GM12874 (cell line): ENCODE results near the gene SCN5A.

Experiments used
- TF ChIP-seq, protein P1 (sequence below): IDR thresholded peaks from 2 replicates; pipeline ENCODE4 v1.5.1; 2011; ENCODE audit warnings: low read depth, mild to moderate bottlenecking, control low read depth, low read length, moderate library complexity; ENCODE audit not compliant: insufficient read depth

SCN5A gene

DNA sequence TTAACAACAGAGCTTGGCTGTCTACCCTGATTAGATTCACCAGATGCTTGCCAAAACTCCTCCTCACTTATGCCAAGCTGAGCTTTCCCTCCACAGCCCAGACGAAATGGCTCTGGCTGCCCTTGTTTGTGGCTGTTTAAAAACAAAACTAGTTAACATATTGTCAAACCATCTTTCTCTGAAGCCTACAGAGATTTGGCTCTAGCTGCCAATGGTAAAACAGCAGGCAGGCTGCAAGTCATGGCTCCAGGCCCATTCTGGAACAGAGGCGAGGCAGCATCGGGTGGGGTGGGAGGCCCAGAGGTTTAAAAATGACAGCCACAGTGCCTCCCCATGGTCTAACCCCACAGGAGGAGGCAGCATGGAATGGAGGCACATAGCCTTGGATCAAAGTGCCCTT lies 75.9 kb downstream of the SCN5A start:
- TF ChIP-seq, protein P1, sequence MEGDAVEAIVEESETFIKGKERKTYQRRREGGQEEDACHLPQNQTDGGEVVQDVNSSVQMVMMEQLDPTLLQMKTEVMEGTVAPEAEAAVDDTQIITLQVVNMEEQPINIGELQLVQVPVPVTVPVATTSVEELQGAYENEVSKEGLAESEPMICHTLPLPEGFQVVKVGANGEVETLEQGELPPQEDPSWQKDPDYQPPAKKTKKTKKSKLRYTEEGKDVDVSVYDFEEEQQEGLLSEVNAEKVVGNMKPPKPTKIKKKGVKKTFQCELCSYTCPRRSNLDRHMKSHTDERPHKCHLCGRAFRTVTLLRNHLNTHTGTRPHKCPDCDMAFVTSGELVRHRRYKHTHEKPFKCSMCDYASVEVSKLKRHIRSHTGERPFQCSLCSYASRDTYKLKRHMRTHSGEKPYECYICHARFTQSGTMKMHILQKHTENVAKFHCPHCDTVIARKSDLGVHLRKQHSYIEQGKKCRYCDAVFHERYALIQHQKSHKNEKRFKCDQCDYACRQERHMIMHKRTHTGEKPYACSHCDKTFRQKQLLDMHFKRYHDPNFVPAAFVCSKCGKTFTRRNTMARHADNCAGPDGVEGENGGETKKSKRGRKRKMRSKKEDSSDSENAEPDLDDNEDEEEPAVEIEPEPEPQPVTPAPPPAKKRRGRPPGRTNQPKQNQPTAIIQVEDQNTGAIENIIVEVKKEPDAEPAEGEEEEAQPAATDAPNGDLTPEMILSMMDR: no peak

DNA sequence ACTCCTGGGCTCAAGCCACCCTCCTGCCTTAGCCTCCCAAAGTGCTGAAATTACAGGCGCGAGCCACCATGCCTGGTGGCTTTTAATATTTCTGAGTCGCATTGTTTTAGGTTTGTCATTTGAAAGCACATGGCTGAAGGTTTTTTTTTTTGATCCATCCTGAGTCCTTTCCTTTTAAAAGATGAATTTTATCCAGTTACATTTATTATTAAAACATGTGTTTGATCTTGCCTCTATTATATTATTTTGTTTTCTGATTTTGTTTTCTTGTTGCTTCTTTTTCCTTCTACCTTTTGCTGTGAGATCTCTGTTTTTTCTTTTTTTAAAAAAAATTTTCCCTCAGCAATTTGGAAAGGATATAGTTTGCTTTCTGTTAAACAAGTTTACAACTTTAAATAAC lies 76.4 kb downstream of the SCN5A start:
- TF ChIP-seq, protein P1: no peak

DNA sequence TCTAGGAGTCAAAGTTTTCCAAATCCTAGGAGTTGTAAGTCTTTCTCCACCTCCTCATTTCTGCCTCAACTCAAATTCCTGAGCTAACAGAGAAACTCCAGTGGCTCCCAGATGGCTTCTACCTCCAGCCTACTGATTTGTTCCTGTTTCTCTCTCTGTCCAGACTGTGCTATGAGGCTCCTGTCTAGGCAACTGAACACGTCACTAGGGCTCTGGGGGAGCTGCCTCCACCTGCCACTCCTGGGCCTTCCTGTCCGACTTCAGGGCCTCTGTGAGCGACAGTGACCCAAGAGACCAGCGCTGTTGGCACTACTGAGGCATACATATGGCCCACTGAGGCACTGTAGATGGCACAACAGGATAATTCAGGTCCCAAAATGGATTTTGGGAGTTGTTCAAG lies 82.0 kb downstream of the SCN5A start:
- TF ChIP-seq, protein P1: no peak

DNA sequence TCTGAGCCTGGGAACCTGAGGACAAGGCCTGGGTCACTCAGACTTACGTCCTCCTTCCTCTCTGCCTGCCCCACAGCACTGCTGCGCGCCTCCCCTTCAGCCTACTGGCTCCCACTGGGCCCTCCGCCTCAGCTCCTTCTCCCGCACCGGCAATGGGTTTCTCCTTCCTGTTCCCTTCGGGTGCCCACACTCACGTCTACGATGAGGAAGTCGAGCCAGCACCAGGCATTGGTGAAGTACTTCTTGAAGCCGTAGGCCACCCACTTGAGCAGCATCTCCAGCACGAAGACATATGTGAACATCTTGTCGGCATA lies 83.3 kb downstream of the SCN5A start:
- TF ChIP-seq, protein P1: no peak

DNA sequence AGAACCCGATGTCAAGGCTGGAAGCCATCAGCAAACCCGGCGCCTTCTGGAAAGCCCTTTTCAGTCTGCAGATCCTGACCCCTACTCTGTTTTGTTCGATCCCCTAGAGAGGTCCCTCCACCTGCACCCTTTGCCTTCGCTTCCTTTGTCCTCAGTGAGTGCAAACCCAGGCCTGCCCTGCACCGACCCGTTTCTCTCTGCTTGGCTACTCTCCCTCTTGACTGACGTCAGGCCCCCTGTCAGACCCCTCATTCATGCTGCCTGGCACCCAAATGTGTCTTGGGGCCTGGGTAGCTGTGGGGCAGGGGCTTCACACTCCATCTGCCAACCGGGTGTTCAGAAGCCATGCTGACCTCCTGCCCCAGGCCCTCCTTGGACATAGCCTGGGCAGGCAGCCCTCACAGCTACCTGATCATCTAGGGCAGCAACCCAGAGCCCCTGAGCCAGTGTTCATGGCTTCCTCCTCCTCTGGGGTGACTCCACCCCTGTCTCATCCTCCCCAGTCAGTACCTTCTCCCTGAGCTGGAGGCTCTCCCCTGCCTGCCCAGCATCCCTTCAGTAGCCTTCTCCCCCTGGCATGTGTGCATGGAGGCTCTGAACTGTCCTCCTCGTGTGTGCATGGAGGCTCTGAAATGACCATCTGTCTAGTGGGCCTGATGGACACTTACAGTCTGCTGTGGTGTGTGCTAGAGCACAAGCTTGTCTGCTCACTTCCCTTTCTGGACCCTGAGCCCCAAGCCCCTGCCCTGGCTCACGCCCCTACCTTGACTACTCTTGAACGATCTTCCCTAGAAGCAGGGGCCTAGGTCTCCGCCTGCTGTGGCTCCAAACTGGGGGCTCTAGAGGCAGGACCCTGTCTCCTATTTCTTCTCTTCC lies 83.9 kb downstream of the SCN5A start:
- TF ChIP-seq, protein P1: no peak

DNA sequence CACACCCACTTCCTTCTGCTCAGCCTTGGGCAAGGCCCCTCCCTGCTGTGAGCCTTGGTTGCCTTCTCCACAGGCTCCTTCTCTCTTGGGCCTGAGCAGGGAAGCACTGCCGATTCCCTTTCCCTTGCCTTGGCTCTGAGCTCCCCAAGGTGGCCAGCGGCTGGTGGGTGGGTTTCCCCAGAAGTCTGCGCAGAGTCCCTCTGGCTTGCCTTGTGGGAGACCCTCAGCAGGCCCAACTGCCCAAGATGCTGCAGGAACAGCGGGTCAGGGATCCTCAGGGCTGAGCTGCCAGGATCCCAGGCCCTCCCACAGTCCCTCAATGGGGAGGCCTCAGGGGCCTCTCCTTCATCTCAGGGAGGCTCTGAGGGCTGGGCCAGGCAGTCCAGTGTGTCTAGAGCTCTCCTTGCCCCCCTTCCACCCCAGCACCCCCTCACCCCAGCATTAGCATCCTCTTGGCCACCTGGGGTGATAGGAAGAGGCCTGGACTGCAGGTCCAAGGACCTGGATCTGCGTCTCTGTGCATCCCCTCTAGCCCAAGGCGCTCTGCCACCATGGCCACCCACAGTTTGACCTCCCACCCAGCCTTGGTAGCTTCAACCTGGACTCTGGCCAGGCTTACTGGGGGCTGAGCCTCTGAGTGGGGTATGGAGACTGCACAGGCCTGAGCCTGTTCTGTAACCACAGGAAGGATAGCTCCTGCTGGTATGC lies 84.7 kb downstream of the SCN5A start:
- TF ChIP-seq, protein P1: no peak

DNA sequence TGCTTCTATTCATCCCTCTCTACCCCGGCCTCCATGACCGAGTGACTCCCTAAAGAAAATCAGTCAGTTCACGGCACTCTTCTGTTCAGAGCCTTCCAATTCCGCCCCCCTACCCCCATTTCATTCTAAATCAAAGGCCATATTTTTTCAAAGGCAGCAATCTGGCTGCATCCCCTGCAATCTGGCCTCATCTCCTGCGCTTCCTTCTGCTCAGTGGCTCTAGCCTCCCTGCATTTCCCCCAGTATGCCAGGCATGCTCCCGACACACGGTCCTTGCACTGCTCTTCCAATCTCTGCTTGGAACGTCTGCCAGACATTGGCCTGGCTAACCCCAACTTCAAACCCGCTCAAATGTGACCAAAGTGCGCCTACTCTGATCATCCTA lies 85.6 kb downstream of the SCN5A start:
- TF ChIP-seq, protein P1: no peak
